ENCODE measurements around the gene AK5. TPM values are rescaled to one million over a fixed set of nuclear protein-coding genes. Genes with fewer than 3 reads are reported as not detected.
"Not testable (repeated sequence)": the region's sequence is repeated elsewhere in the genome, so short reads cannot be mapped to it uniquely, and the experiment has no call there.

Gene AK5
- total RNA-seq, 1 experiment from 2014 or later = 3.0 TPM

GRCh38 chr1:77407738-77408375 is 126.0 kb downstream of the AK5 start:
- Histone ChIP-seq H3K9me3 (ENCODE audit: control insufficient read depth, insufficient read depth, low read depth, low read length) (no peaks in the 10 kb centered on the region), H3K4me1 (ENCODE audit: control insufficient read depth, insufficient read depth, low read length) (peaks cover 6% of the 10 kb centered on the region; the same call in 1 of the 2 replicates), H3K27ac (ENCODE audit: low read length) (no peak overlapping the region), H3K36me3 (ENCODE audit: control insufficient read depth, insufficient read depth, low read length) (no peaks in the 10 kb centered on the region), H3K4me3 (ENCODE audit: low read depth in 2 of 2, low read length in 2 of 2) (no peak overlapping the region), H3K27me3 (ENCODE audit: control insufficient read depth, insufficient read depth, low read length) (no peaks in the 10 kb centered on the region)
- ATAC-seq = no peak
- intact Hi-C loops (cut with micrococcal nuclease; ENCODE audit: unreplicated experiment) (no loop called here), in situ Hi-C loops (cut with HindIII; ENCODE audit: low pct_unique_long_range_greater_than_20kb, low sequenced_read_pairs) (no loop called here)
- DNase-seq (ENCODE audit: low read depth, low spot score) = no peak
- ChIA-PET POLR2A (no interaction called here), CTCF (no interaction called here)
- BruUV-seq (replicated peaks) = no TSS peak
- TF ChIP-seq, protein P1, sequence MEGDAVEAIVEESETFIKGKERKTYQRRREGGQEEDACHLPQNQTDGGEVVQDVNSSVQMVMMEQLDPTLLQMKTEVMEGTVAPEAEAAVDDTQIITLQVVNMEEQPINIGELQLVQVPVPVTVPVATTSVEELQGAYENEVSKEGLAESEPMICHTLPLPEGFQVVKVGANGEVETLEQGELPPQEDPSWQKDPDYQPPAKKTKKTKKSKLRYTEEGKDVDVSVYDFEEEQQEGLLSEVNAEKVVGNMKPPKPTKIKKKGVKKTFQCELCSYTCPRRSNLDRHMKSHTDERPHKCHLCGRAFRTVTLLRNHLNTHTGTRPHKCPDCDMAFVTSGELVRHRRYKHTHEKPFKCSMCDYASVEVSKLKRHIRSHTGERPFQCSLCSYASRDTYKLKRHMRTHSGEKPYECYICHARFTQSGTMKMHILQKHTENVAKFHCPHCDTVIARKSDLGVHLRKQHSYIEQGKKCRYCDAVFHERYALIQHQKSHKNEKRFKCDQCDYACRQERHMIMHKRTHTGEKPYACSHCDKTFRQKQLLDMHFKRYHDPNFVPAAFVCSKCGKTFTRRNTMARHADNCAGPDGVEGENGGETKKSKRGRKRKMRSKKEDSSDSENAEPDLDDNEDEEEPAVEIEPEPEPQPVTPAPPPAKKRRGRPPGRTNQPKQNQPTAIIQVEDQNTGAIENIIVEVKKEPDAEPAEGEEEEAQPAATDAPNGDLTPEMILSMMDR (IDR thresholded peaks at IDR 0.05) = no peak
- TF ChIP-seq POLR2AphosphoS5 (IDR thresholded peaks at IDR 0.05; ENCODE audit: low read depth, low read length) (no peak), SIN3A (IDR thresholded peaks at IDR 0.05; ENCODE audit: borderline replicate concordance, insufficient read depth, low read depth, low read length) (no peak), TCF7L2 (IDR thresholded peaks at IDR 0.05; ENCODE audit: low read depth, low read length) (no peak), REST (IDR thresholded peaks at IDR 0.05; ENCODE audit: insufficient read depth in 1 of 2, low read depth in 2 of 2, low read length in 1 of 2) (no peak)

DNA sequence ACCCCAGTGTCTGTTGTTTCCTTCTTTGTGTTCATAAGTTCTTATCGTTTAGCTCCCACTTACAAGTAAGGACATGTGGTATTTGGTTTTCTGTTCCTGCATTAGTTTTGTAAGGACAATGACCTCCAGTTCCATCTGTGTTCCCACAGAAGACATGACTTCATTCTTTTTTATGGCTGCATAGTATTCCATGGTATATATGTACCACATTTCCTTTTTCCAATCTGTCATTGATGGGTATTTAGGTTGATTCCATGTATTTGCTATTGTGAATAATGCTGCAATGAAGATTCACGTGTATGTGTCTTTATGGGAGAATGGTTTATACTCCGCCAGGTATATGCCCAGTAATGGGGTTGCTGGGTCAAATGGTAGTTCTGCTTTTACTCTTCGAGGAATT is 127.1 kb downstream of the AK5 start:
- DNase-seq (ENCODE audit: low read depth, low spot score); H3K4me3 ChIP-seq (ENCODE audit: low read depth in 2 of 2, low read length in 2 of 2); H3K36me3 ChIP-seq (ENCODE audit: control insufficient read depth, insufficient read depth, low read length); H3K27me3 ChIP-seq (ENCODE audit: control insufficient read depth, insufficient read depth, low read length); POLR2A ChIA-PET; H3K9me3 ChIP-seq (ENCODE audit: control insufficient read depth, insufficient read depth, low read depth, low read length); H3K4me1 ChIP-seq (ENCODE audit: control insufficient read depth, insufficient read depth, low read length); BruUV-seq (replicated peaks); ATAC-seq; in situ Hi-C loops (cut with HindIII; ENCODE audit: low pct_unique_long_range_greater_than_20kb, low sequenced_read_pairs); intact Hi-C loops (cut with micrococcal nuclease; ENCODE audit: unreplicated experiment); H3K27ac ChIP-seq (ENCODE audit: low read length); CTCF ChIA-PET: not testable (repeated sequence)

DNA sequence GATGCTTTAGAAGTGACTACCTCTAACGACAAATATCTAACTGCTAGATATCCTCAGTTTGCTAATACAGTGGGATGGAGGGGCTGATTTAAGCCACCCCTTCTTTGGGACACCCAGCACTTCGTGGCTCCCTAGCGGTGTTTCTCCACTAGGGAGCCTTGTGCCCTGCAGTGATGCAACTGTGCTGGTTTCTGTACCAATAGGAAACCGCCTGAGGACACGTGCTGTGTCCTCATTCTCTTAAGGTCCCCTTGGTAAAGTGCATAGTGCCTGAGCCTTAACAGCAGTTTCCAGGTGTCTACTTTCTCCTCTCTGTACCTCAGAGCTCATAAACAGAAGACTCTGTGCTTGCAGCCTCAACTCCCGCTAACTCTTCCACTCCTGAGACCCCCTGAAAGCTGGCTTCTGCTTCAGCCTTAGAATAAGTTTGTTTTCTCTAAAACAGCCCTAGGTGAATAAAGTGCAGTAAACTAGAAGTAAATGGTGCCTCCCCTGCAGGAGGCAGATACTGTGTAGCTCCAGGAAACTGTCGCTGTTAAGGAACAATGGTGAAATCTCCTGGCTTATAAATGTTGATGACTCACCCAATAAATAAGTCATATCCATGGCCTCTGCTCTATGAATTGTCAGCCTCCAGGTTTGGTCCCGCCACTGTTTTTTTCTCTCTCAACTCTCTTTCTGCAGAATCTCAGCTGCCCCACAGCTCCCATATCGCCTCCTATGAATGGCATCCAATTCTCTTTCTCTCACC is 130.4 kb downstream of the AK5 start:
- TF ChIP-seq, protein P1 (IDR thresholded peaks at IDR 0.05) = no peak; the same call in 1 of the 2 replicates
- no peak for TF ChIP-seq SIN3A (IDR thresholded peaks at IDR 0.05; ENCODE audit: borderline replicate concordance, insufficient read depth, low read depth, low read length)
- TF ChIP-seq POLR2AphosphoS5 (IDR thresholded peaks at IDR 0.05; ENCODE audit: low read depth, low read length) = no peak
- no peak for TF ChIP-seq TCF7L2 (IDR thresholded peaks at IDR 0.05; ENCODE audit: low read depth, low read length)
- no peak for TF ChIP-seq REST (IDR thresholded peaks at IDR 0.05; ENCODE audit: insufficient read depth in 1 of 2, low read depth in 2 of 2, low read length in 1 of 2)
- ATAC-seq = peak; percentile 95
- in situ Hi-C loops (cut with HindIII; ENCODE audit: low pct_unique_long_range_greater_than_20kb, low sequenced_read_pairs) = no loop called here
- Histone ChIP-seq H3K27me3 (ENCODE audit: control insufficient read depth, insufficient read depth, low read length) (no peaks in the 10 kb centered on the region), H3K4me3 (ENCODE audit: low read depth in 2 of 2, low read length in 2 of 2) (no peak overlapping the region), H3K4me1 (ENCODE audit: control insufficient read depth, insufficient read depth, low read length) (peaks cover 6% of the 10 kb centered on the region; the same call in 1 of the 2 replicates), H3K36me3 (ENCODE audit: control insufficient read depth, insufficient read depth, low read length) (no peaks in the 10 kb centered on the region), H3K9me3 (ENCODE audit: control insufficient read depth, insufficient read depth, low read depth, low read length) (no peaks in the 10 kb centered on the region), H3K27ac (ENCODE audit: low read length) (no peak overlapping the region)
- CTCF ChIA-PET = no interaction called here
- intact Hi-C loops (cut with micrococcal nuclease; ENCODE audit: unreplicated experiment) = no loop called here
- peak; percentile 27 for DNase-seq (ENCODE audit: low read depth, low spot score)
- no TSS peak for BruUV-seq (replicated peaks)
- POLR2A ChIA-PET = no interaction called here
